ENCODE measurements around the gene VAMP4. TPM values are rescaled to one million over a fixed set of nuclear protein-coding genes. Genes with fewer than 3 reads are reported as not detected.

Gene VAMP4
- total RNA-seq, 2 donors from 2014 or later = 18.9 to 19.2 TPM

Other genes with a start within 250 kb of the VAMP4 start
- gene MYOCOS, start 119.8 kb downstream of the VAMP4 start, total RNA-seq = under 1 TPM; 0.19 to 0.46 TPM
- gene MYOC, start 89.4 kb downstream of the VAMP4 start, total RNA-seq = not detected
- gene METTL13, start 39.6 kb upstream of the VAMP4 start, total RNA-seq = 10 to 100 TPM; 38.0 to 46.4 TPM
- gene DNM3, start 99.4 kb upstream of the VAMP4 start, total RNA-seq = 1 to 10 TPM; 1.5 to 3.4 TPM